H1 (cell line): ENCODE results near the gene KRAS. TPM values are rescaled to one million over a fixed set of nuclear protein-coding genes. Genes with fewer than 3 reads are reported as not detected.

Source experiments
- CTCF ChIA-PET: fragments of 300-600 bp; sonication (Branson Sonifier 250); formaldehyde crosslinking; loops from one replicate; lab custom pipeline; 2021; ENCODE audit not compliant: partially characterized antibody; lab: Charles Lee
- POLR2A ChIA-PET: fragments of 300-600 bp; sonication (Branson Sonifier 250); formaldehyde crosslinking; loops from one replicate; lab custom pipeline; 2021; ENCODE audit warnings: inconsistent platforms; ENCODE audit not compliant: partially characterized antibody; lab: Charles Lee
- DNase-seq, 2 experiments: peaks; one replicate each; pipeline versions ENCODE4 v3.0.0 to v3.0.0-alpha.2; 2010 to 2022; ENCODE audit warnings: low spot score in 2 of 2, low read depth in 1 of 2, mixed read lengths in 1 of 2
- FAIRE-seq: peaks from 2 replicates; lab custom pipeline; 2011; peaks lifted over from hg19 to GRCh38; lab: Jason Lieb, UNC
- H2AFZ ChIP-seq: 2 replicates; pipeline ENCODE4 v1.8.1; 2012; ENCODE audit warnings: low read length, inconsistent platforms
- H2AK5ac ChIP-seq: 2 replicates; pipeline ENCODE4 v1.6.1; 2013; ENCODE audit warnings: low read depth, low read length
- H2BK120ac ChIP-seq: replicated peaks from 2 replicates; pipeline ENCODE3; 2013; ENCODE audit warnings: low read depth, low read length, inconsistent platforms
- H2BK12ac ChIP-seq: 2 replicates; pipeline ENCODE4 v1.6.1; 2013; ENCODE audit warnings: low read depth, low read length
- H2BK15ac ChIP-seq: 2 replicates; pipeline ENCODE4 v1.6.1; 2013; ENCODE audit warnings: low read length
- H2BK20ac ChIP-seq: 2 replicates; pipeline ENCODE4 v1.6.1; 2013; ENCODE audit warnings: low read length
- H2BK5ac ChIP-seq: 2 replicates; pipeline ENCODE4 v1.6.1; 2013; ENCODE audit warnings: low read depth, low read length
- H3K14ac ChIP-seq: 2 replicates; pipeline ENCODE4 v1.6.1; 2013; ENCODE audit warnings: inconsistent platforms; ENCODE audit not compliant: insufficient read length
- H3K18ac ChIP-seq: 2 replicates; pipeline ENCODE4 v1.6.1; 2013; ENCODE audit warnings: low read length; ENCODE audit errors: extremely low read depth
- H3K23ac ChIP-seq: 2 replicates; pipeline ENCODE4 v1.6.1; 2013; ENCODE audit warnings: inconsistent platforms; ENCODE audit not compliant: insufficient read length
- H3K23me2 ChIP-seq: 2 replicates; pipeline ENCODE4 v1.6.1; 2013; ENCODE audit warnings: low read depth, low read length
- H3K27ac ChIP-seq: 2 replicates; pipeline ENCODE4 v1.6.1; 2011; ENCODE audit warnings: low read depth, low read length, inconsistent platforms
- H3K27me3 ChIP-seq, 4 experiments: replicated peaks in 1 of 4; 1 replicate in 1 of 4; 2 replicates in 3 of 4; pipeline versions ENCODE4 v1.6.1 to v1.8.1; 2011 to 2013; ENCODE audit warnings: low read length in 3 of 4, mild to moderate bottlenecking in 3 of 4, inconsistent platforms in 2 of 4, mixed read lengths in 2 of 4, moderate library complexity in 1 of 4; ENCODE audit not compliant: control insufficient read depth in 3 of 4, insufficient read depth in 3 of 4; ENCODE audit errors: extremely low read depth in 1 of 4
- H3K36me3 ChIP-seq, 4 experiments: 2 replicates each; pipeline versions ENCODE4 v1.6.1 to v1.8.1; 2011 to 2013; ENCODE audit warnings: mild to moderate bottlenecking in 4 of 4, low read length in 3 of 4, moderate library complexity in 2 of 4, control low read depth in 1 of 4, inconsistent platforms in 1 of 4; ENCODE audit not compliant: insufficient read depth in 4 of 4, control insufficient read depth in 2 of 4
- H3K4ac ChIP-seq: replicated peaks from 2 replicates; pipeline ENCODE3; 2013; ENCODE audit warnings: low read length, low read depth, mixed read lengths, inconsistent platforms; ENCODE audit not compliant: insufficient read length
- H3K4me1 ChIP-seq, 4 experiments: replicated peaks in 1 of 4; 1 replicate in 1 of 4; 2 replicates in 3 of 4; pipeline versions ENCODE4 v1.6.1 to v1.8.1; 2011 to 2013; ENCODE audit warnings: low read length in 3 of 4, inconsistent platforms in 2 of 4, mixed read lengths in 1 of 4; ENCODE audit not compliant: insufficient read depth in 4 of 4, control insufficient read depth in 3 of 4
- H3K4me2 ChIP-seq, 2 experiments: 2 replicates each; pipeline versions ENCODE4 v1.6.1 to v1.8.1; 2011 to 2013; ENCODE audit warnings: low read depth in 2 of 2, low read length in 2 of 2, control low read depth in 1 of 2, inconsistent platforms in 1 of 2, mild to moderate bottlenecking in 1 of 2; ENCODE audit not compliant: insufficient read depth in 1 of 2
- H3K4me3 ChIP-seq, 4 experiments: fragments of 200-600, 300-600 bp in 1 of 4; sonication (generic), shearing (Covaris generic), sonication (Bioruptor Twin) in 1 of 4; 2 replicates each; pipeline versions ENCODE4 v1.5.1 to v1.8.1; 2011 to 2016; ENCODE audit warnings: low read length in 4 of 4, low read depth in 3 of 4, control low read depth in 2 of 4, inconsistent platforms in 2 of 4, mild to moderate bottlenecking in 2 of 4, mixed read lengths in 1 of 4, moderate library complexity in 1 of 4; ENCODE audit not compliant: insufficient read depth in 2 of 4; ENCODE audit errors: extremely low read depth in 1 of 4
- H3K56ac ChIP-seq: replicated peaks from 2 replicates; pipeline ENCODE3; 2013; ENCODE audit warnings: low read depth, mild to moderate bottlenecking, mixed read lengths, low read length, inconsistent platforms; ENCODE audit not compliant: insufficient read length
- H3K79me1 ChIP-seq: 2 replicates; pipeline ENCODE4 v1.6.1; 2013; ENCODE audit warnings: low read depth, low read length, control low read depth
- H3K79me2 ChIP-seq, 2 experiments: 2 replicates each; pipeline versions ENCODE4 v1.6.1 to v1.8.1; 2012 to 2013; ENCODE audit warnings: low read length in 2 of 2, mild to moderate bottlenecking in 2 of 2, inconsistent platforms in 1 of 2; ENCODE audit not compliant: insufficient read depth in 2 of 2, control insufficient read depth in 1 of 2
- H3K9ac ChIP-seq, 4 experiments: replicated peaks in 1 of 4; 1 replicate in 1 of 4; 2 replicates in 3 of 4; pipeline versions ENCODE4 v1.6.1 to v1.8.1; 2011 to 2013; ENCODE audit warnings: low read depth in 3 of 4, low read length in 3 of 4, control low read depth in 2 of 4, mild to moderate bottlenecking in 2 of 4, moderate library complexity in 2 of 4, inconsistent platforms in 1 of 4; ENCODE audit errors: extremely low read depth in 1 of 4
- H3K9me3 ChIP-seq, 2 experiments: 2 replicates each; pipeline versions ENCODE4 v1.6.1 to v1.8.1; 2012 to 2013; ENCODE audit warnings: mild to moderate bottlenecking in 2 of 2, moderate library complexity in 2 of 2, control low read depth in 1 of 2, inconsistent platforms in 1 of 2, low read depth in 1 of 2, low read length in 1 of 2, mixed read lengths in 1 of 2; ENCODE audit not compliant: insufficient read depth in 2 of 2
- H4K20me1 ChIP-seq, 2 experiments: replicated peaks in 1 of 2; 2 replicates each; pipeline versions ENCODE3 to v1.8.1; 2011 to 2013; ENCODE audit warnings: inconsistent platforms in 2 of 2, low read length in 2 of 2, mild to moderate bottlenecking in 1 of 2; ENCODE audit not compliant: insufficient read depth in 2 of 2, control insufficient read depth in 1 of 2
- H4K5ac ChIP-seq: 2 replicates; pipeline ENCODE4 v1.6.1; 2013; ENCODE audit warnings: low read length, low read depth, mixed read lengths, inconsistent platforms; ENCODE audit not compliant: insufficient read length
- H4K8ac ChIP-seq: 2 replicates; pipeline ENCODE4 v1.8.0; 2013; ENCODE audit warnings: mild to moderate bottlenecking, moderate library complexity, low read length, inconsistent platforms; ENCODE audit not compliant: insufficient read depth; ENCODE audit errors: extremely low read depth
- H4K91ac ChIP-seq: replicated peaks from 2 replicates; pipeline ENCODE3; 2013; ENCODE audit warnings: low read length, mixed read lengths, inconsistent platforms; ENCODE audit not compliant: insufficient read length
- CBX5 ChIP-seq: fragments of 300-800, 300-1000 bp; sonication (generic); IDR thresholded peaks from 2 replicates; pipeline ENCODE4 v1.7.1; 2016; ENCODE audit warnings: antibody characterized with exemption, low read length, low read depth
- CEBPB ChIP-seq: IDR thresholded peaks from 2 replicates; pipeline ENCODE4 v1.6.1; 2012; ENCODE audit warnings: low read depth, low read length
- CHD2 ChIP-seq: IDR thresholded peaks from 2 replicates; pipeline ENCODE4 v1.6.1; 2012; ENCODE audit warnings: low read length, improper control_type of control experiment
- FOSL1 ChIP-seq: IDR thresholded peaks from 2 replicates; pipeline ENCODE4 v1.6.1; 2011; ENCODE audit warnings: mild to moderate bottlenecking, low read depth, low read length, moderate library complexity; ENCODE audit not compliant: insufficient read depth
- GTF2F1 ChIP-seq: IDR thresholded peaks from 2 replicates; pipeline ENCODE4 v1.6.1; 2012; ENCODE audit warnings: low read depth, low read length, improper control_type of control experiment, borderline replicate concordance
- KDM1A ChIP-seq: fragments of 200-600, 300-600 bp; sonication (generic); IDR thresholded peaks from 2 replicates; pipeline ENCODE4 v1.7.1; 2016; ENCODE audit warnings: mild to moderate bottlenecking, low read length, borderline replicate concordance
- NRF1 ChIP-seq: IDR thresholded peaks from 2 replicates; pipeline ENCODE4 v1.6.1; 2011; ENCODE audit warnings: mild to moderate bottlenecking, low read depth, low read length, improper control_type of control experiment
- PHF8 ChIP-seq: fragments of 200-600 bp; sonication (generic); conservative IDR thresholded peaks from 2 replicates; pipeline ENCODE4 v1.7.1; 2012; ENCODE audit warnings: low read depth, mild to moderate bottlenecking, inconsistent platforms, low read length, moderate library complexity
- RFX5 ChIP-seq: IDR thresholded peaks from 2 replicates; pipeline ENCODE4 v1.6.1; 2011; ENCODE audit warnings: low read depth, low read length, improper control_type of control experiment, borderline replicate concordance
- RXRA ChIP-seq: IDR thresholded peaks from 2 replicates; pipeline ENCODE4 v1.6.1; 2011; ENCODE audit warnings: low read depth, mild to moderate bottlenecking, low read length, moderate library complexity; ENCODE audit not compliant: insufficient read depth
- SIX5 ChIP-seq: IDR thresholded peaks from 2 replicates; pipeline ENCODE4 v1.6.1; 2011; ENCODE audit warnings: mild to moderate bottlenecking, low read depth, low read length
- SP4 ChIP-seq: IDR thresholded peaks from 2 replicates; pipeline ENCODE4 v1.6.1; 2012; ENCODE audit warnings: low read length, inconsistent platforms
- TAF7 ChIP-seq: optimal IDR thresholded peaks from 2 replicates; pipeline ENCODE3; 2011; ENCODE audit warnings: low read depth, mild to moderate bottlenecking, inconsistent platforms, low read length, moderate library complexity, borderline replicate concordance
- polyA plus RNA-seq, 7 experiments: library from polyadenylated mRNA; depleted of rRNA in 3 of 7; stranded (reverse) in 5 of 7; unstranded in 2 of 7; fragments of >200 nt in 5 of 7; fragments of 200-250 nt in 2 of 7; gene quantifications; 1 replicate in 5 of 7; 2 replicates in 1 of 7; 4 replicates in 1 of 7; pipeline versions ENCODE4 v1.2.1 to v1.2.3, GENCODE V29; 2011 to 2013; ENCODE audit warnings: missing spikeins in 2 of 7, mixed read lengths in 2 of 7
- total RNA-seq: library from RNA; stranded (reverse); fragmentation: NEBNext Ultra II Directional; extraction: Animal tissue kit (Norgen Biotek cat#: 25700); gene quantifications from 2 replicates; pipeline ENCODE4 v1.2.1, GENCODE V29; 2021
- TF ChIP-seq, protein P1 (sequence below): IDR thresholded peaks from 2 replicates; pipeline ENCODE4 v1.6.1; 2012; ENCODE audit warnings: inconsistent platforms
- TF ChIP-seq, protein P2 (sequence below): IDR thresholded peaks from 2 replicates; pipeline ENCODE4 v1.6.1; 2012; ENCODE audit warnings: low read length, inconsistent platforms

Gene KRAS
- total and polyA plus RNA-seq, 2 of the 8 experiments (the other 6 are each of a cell fraction or from before 2014, with no cell fraction given), result 24.8 to 64.6 TPM

DNA sequence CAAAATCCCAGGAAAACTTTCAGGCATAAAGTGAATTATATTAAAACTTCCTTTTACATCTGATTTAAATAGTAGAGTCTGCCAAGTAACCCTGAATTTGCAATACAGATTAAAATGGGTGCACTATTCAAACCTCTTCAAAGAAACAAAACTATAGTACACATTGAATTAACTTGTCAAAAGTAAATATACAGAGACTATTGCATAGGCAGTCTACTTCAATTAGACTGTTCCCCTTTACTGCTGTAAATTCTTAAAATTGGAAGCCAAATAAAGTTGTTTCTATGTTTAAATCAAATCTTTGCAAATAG, 7.1 kb downstream of the KRAS start:
- no peak for DNase-seq
- Histone ChIP-seq H3K14ac (no peak overlapping the region), H4K20me1 (peaks cover 0 to 9% of the 10 kb centered on the region in 2 experiments), H3K4me2 (no peak overlapping the region), H2BK20ac (no peak overlapping the region), H2BK5ac (no peak overlapping the region), H3K4me1 (no peaks in the 10 kb centered on the region), H3K79me2 (peaks cover 4 to 83% of the 10 kb centered on the region in 2 experiments; a peak in 3 of 4 replicates), H2BK120ac (no peak overlapping the region), H4K8ac (no peak overlapping the region), H3K4ac (no peak overlapping the region), H4K5ac (no peak overlapping the region), H2BK15ac (no peak overlapping the region), H3K27ac (no peak overlapping the region), H3K79me1 (0 out of 2 replicates have a peak, but pooled peaks cover 2% of the 10 kb centered on the region), H3K18ac (no peak overlapping the region), H2BK12ac (no peak overlapping the region), H3K23me2 (no peaks in the 10 kb centered on the region), H3K36me3 (peaks cover 0 to 33% (median 0%) of the 10 kb centered on the region in 4 experiments; a peak in 6 of 8 replicates), H3K27me3 (no peaks in the 10 kb centered on the region), H3K9ac (no peak overlapping the region), H3K4me3 (no peak overlapping the region), H2AK5ac (no peak overlapping the region), H3K56ac (no peak overlapping the region), H4K91ac (no peak overlapping the region), H3K23ac (no peak overlapping the region), H2AFZ (no peak overlapping the region), H3K9me3 (no peaks in the 10 kb centered on the region)
- TF ChIP-seq SP4 (no peak), FOSL1 (no peak), RXRA (no peak), CHD2 (no peak), CEBPB (no peak), CBX5 (no peak), RFX5 (no peak), PHF8 (no peak), GTF2F1 (no peak), NRF1 (no peak), KDM1A (no peak), SIX5 (no peak), TAF7 (no peak)
- TF ChIP-seq, protein P1, sequence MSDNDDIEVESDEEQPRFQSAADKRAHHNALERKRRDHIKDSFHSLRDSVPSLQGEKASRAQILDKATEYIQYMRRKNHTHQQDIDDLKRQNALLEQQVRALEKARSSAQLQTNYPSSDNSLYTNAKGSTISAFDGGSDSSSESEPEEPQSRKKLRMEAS, result no peak
- TF ChIP-seq, protein P2, sequence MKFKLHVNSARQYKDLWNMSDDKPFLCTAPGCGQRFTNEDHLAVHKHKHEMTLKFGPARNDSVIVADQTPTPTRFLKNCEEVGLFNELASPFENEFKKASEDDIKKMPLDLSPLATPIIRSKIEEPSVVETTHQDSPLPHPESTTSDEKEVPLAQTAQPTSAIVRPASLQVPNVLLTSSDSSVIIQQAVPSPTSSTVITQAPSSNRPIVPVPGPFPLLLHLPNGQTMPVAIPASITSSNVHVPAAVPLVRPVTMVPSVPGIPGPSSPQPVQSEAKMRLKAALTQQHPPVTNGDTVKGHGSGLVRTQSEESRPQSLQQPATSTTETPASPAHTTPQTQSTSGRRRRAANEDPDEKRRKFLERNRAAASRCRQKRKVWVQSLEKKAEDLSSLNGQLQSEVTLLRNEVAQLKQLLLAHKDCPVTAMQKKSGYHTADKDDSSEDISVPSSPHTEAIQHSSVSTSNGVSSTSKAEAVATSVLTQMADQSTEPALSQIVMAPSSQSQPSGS, result no peak
- POLR2A ChIA-PET, result no interaction called here
- CTCF ChIA-PET, result no interaction called here
- FAIRE-seq, result no peak
